Measurements from ENCODE around the gene SLC19A2.

SLC19A2 gene

GRCh38 chr1:169529068-169529642, 43.4 kb upstream of the SLC19A2 start:
- peak; percentile 71 for ATAC-seq
- TF ChIP-seq POU6F1 (CRISPR knock-in tag; IDR thresholded peaks at IDR 0.05; ENCODE audit: borderline replicate concordance, low read depth), result no peak
- no peak for TF ChIP-seq ZC3H10 (CRISPR knock-in tag; IDR thresholded peaks at IDR 0.05)
- no peak for TF ChIP-seq GLIS3 (CRISPR knock-in tag; IDR thresholded peaks at IDR 0.05)
- TF ChIP-seq PATZ1 (CRISPR knock-in tag; IDR thresholded peaks at IDR 0.05; ENCODE audit: borderline replicate concordance), result no peak
- TF ChIP-seq ARNTL (CRISPR knock-in tag; IDR thresholded peaks at IDR 0.05; ENCODE audit: borderline replicate concordance, low read depth), result no peak
- no peak for TF ChIP-seq TOX (CRISPR knock-in tag; IDR thresholded peaks at IDR 0.05; ENCODE audit: borderline replicate concordance)
- TF ChIP-seq TCF4 (CRISPR knock-in tag; IDR thresholded peaks at IDR 0.05; ENCODE audit: borderline replicate concordance), result no peak
- TF ChIP-seq PPARA (CRISPR knock-in tag; IDR thresholded peaks at IDR 0.05; ENCODE audit: borderline replicate concordance), result no peak
- TF ChIP-seq OSR1 (CRISPR knock-in tag; IDR thresholded peaks at IDR 0.05), result no peak
- TF ChIP-seq RARB (CRISPR knock-in tag; IDR thresholded peaks at IDR 0.05), result no peak
- no peak for TF ChIP-seq CREB5 (CRISPR knock-in tag; IDR thresholded peaks at IDR 0.05; ENCODE audit: low read depth)
- no peak for TF ChIP-seq ZNF565 (CRISPR knock-in tag; conservative IDR thresholded peaks at IDR 0.05; ENCODE audit: low read depth)
- TF ChIP-seq ZNF70 (CRISPR knock-in tag; IDR thresholded peaks at IDR 0.05), result no peak
- no peak for TF ChIP-seq CSRNP3 (CRISPR knock-in tag; IDR thresholded peaks at IDR 0.05)
- TF ChIP-seq BACH2 (CRISPR knock-in tag; IDR thresholded peaks at IDR 0.05; ENCODE audit: borderline replicate concordance), result no peak
- TF ChIP-seq ZFP30 (CRISPR knock-in tag; IDR thresholded peaks at IDR 0.05), result no peak
- TF ChIP-seq ZFP3 (CRISPR knock-in tag; IDR thresholded peaks at IDR 0.05), result no peak

GRCh38 chr1:169528215-169529067, 42.7 kb upstream of the SLC19A2 start:
- no peak for ATAC-seq
- no peak for TF ChIP-seq TOX (CRISPR knock-in tag; IDR thresholded peaks at IDR 0.05; ENCODE audit: borderline replicate concordance)
- no peak for TF ChIP-seq PATZ1 (CRISPR knock-in tag; IDR thresholded peaks at IDR 0.05; ENCODE audit: borderline replicate concordance)
- TF ChIP-seq TSHZ2 (CRISPR knock-in tag; IDR thresholded peaks at IDR 0.05), result no peak
- no peak for TF ChIP-seq ZNF70 (CRISPR knock-in tag; IDR thresholded peaks at IDR 0.05)
- TF ChIP-seq CSDC2 (CRISPR knock-in tag; IDR thresholded peaks at IDR 0.05), result no peak
- TF ChIP-seq POU6F1 (CRISPR knock-in tag; IDR thresholded peaks at IDR 0.05; ENCODE audit: borderline replicate concordance, low read depth), result no peak
- TF ChIP-seq RARB (CRISPR knock-in tag; IDR thresholded peaks at IDR 0.05), result no peak
- TF ChIP-seq ZNF565 (CRISPR knock-in tag; conservative IDR thresholded peaks at IDR 0.05; ENCODE audit: low read depth), result no peak
- TF ChIP-seq ZFP30 (CRISPR knock-in tag; IDR thresholded peaks at IDR 0.05), result no peak
- no peak for TF ChIP-seq PPARA (CRISPR knock-in tag; IDR thresholded peaks at IDR 0.05; ENCODE audit: borderline replicate concordance)
- TF ChIP-seq ESRRG (CRISPR knock-in tag; IDR thresholded peaks at IDR 0.05), result no peak

Measured in SK-N-SH treated with all-trans-retinoic acid at 6 μM for 48 hours (cell line).